Astrocyte (in vitro differentiated cells and primary cell): ENCODE results near the gene C16orf95. TPM values are rescaled to one million over a fixed set of nuclear protein-coding genes. Genes with fewer than 3 reads are reported as not detected.

ENCODE experiments used
- DNase-seq: peaks from one replicate; pipeline ENCODE4 v3.0.0-alpha.2; 2010; ENCODE audit warnings: low read depth
- FAIRE-seq: peaks from 2 replicates; lab custom pipeline; 2011; peaks lifted over from hg19 to GRCh38; lab: Jason Lieb, UNC
- H2AFZ ChIP-seq: 2 replicates; pipeline ENCODE4 v1.6.0; 2012; ENCODE audit warnings: low read depth, low read length, inconsistent platforms
- H3K27ac ChIP-seq: 2 replicates; pipeline ENCODE4 v1.5.1; 2011; ENCODE audit warnings: low read depth, low read length, inconsistent platforms
- H3K27me3 ChIP-seq: 2 replicates; pipeline ENCODE4 v1.6.0; 2011; ENCODE audit warnings: low read length, inconsistent platforms; ENCODE audit not compliant: insufficient read depth
- H3K36me3 ChIP-seq: 2 replicates; pipeline ENCODE4 v1.5.1; 2011; ENCODE audit warnings: low read length, inconsistent platforms; ENCODE audit not compliant: insufficient read depth
- H3K4me1 ChIP-seq: 2 replicates; pipeline ENCODE4 v1.5.1; 2011; ENCODE audit warnings: low read length, inconsistent platforms; ENCODE audit not compliant: insufficient read depth
- H3K4me2 ChIP-seq: 2 replicates; pipeline ENCODE4 v1.6.0; 2012; ENCODE audit warnings: low read length, inconsistent platforms
- H3K4me3 ChIP-seq: 2 replicates; pipeline ENCODE4 v1.5.1; 2011; ENCODE audit warnings: low read depth, mild to moderate bottlenecking, low read length, inconsistent platforms; ENCODE audit not compliant: insufficient read depth
- H3K79me2 ChIP-seq: 2 replicates; pipeline ENCODE4 v1.6.0; 2012; ENCODE audit warnings: mild to moderate bottlenecking, low read length, inconsistent platforms; ENCODE audit not compliant: insufficient read depth
- H3K9ac ChIP-seq: 2 replicates; pipeline ENCODE4 v1.6.0; 2012; ENCODE audit warnings: mild to moderate bottlenecking, low read length, inconsistent platforms
- H3K9me3 ChIP-seq: 2 replicates; pipeline ENCODE4 v1.5.1; 2012; ENCODE audit warnings: low read depth, mild to moderate bottlenecking, low read length, inconsistent platforms; ENCODE audit not compliant: insufficient read depth
- H4K20me1 ChIP-seq: 2 replicates; pipeline ENCODE4 v1.6.0; 2012; ENCODE audit warnings: low read length, inconsistent platforms; ENCODE audit not compliant: insufficient read depth
- H3K27ac Mint-ChIP-seq: one replicate; pipeline ENCODE4 v1.8.0; 2021; ENCODE audit warnings: mild to moderate bottlenecking, mixed read lengths; ENCODE audit not compliant: unreplicated experiment
- H3K27me3 Mint-ChIP-seq: one replicate; pipeline ENCODE4 v1.8.0; 2021; ENCODE audit warnings: low read depth, mixed read lengths; ENCODE audit not compliant: unreplicated experiment
- H3K36me3 Mint-ChIP-seq: one replicate; pipeline ENCODE4 v1.8.0; 2021; ENCODE audit warnings: low read depth, mixed read lengths; ENCODE audit not compliant: unreplicated experiment
- H3K4me1 Mint-ChIP-seq: one replicate; pipeline ENCODE4 v1.8.0; 2021; ENCODE audit warnings: low read depth, mixed read lengths; ENCODE audit not compliant: unreplicated experiment
- H3K4me3 Mint-ChIP-seq: one replicate; pipeline ENCODE4 v1.8.0; 2021; ENCODE audit warnings: mild to moderate bottlenecking, moderate library complexity, mixed read lengths; ENCODE audit not compliant: unreplicated experiment
- H3K9me3 Mint-ChIP-seq: one replicate; pipeline ENCODE4 v1.8.0; 2021; ENCODE audit warnings: mild to moderate bottlenecking, mixed read lengths; ENCODE audit not compliant: unreplicated experiment
- CTCF ChIP-seq: IDR thresholded peaks from 2 replicates; pipeline ENCODE4 v1.5.1; 2011; ENCODE audit warnings: low read depth, mild to moderate bottlenecking, inconsistent platforms, low read length, moderate library complexity; ENCODE audit not compliant: insufficient read depth
- EZH2 ChIP-seq: IDR thresholded peaks from 2 replicates; pipeline ENCODE4 v1.6.1; 2012; ENCODE audit warnings: mild to moderate bottlenecking, low read length, inconsistent platforms; ENCODE audit not compliant: insufficient read depth
- total RNA-seq: library from RNA; stranded (reverse); gene quantifications from 2 replicates; pipeline ENCODE4 v1.2.1, GENCODE V29; 2021

C16orf95 gene
- total RNA-seq, 1 donor from 2014 or later, result 3.3 TPM

- Mint-ChIP-seq H3K27me3 (no peaks in the 10 kb centered on the region), H3K36me3 (peaks cover 2% of the 10 kb centered on the region), H3K9me3 (no peaks in the 10 kb centered on the region), H3K4me1 (peaks cover 3% of the 10 kb centered on the region), H3K4me3 (peak overlapping the region; percentile 93), H3K27ac (peak overlapping the region; percentile 88)
- Histone ChIP-seq H2AFZ (peak overlapping the region; percentile 93), H3K9me3 (no peaks in the 10 kb centered on the region), H4K20me1 (no peaks in the 10 kb centered on the region), H3K4me1 (peaks cover 7% of the 10 kb centered on the region), H3K27me3 (no peaks in the 10 kb centered on the region), H3K4me2 (peak overlapping the region; percentile 90), H3K4me3 (peak overlapping the region; percentile 87), H3K36me3 (no peaks in the 10 kb centered on the region), H3K9ac (peak overlapping the region; percentile 98), H3K79me2 (peaks cover 20% of the 10 kb centered on the region), H3K27ac (peak overlapping the region; percentile 94)
- peak; percentile 51 for DNase-seq
- FAIRE-seq, result no peak
- TF ChIP-seq EZH2, result no peak
- TF ChIP-seq CTCF, result no peak
These were observed 805 bp upstream of the C16orf95 start for GRCh38 chr16:87317750-87318644.

GRCh38 chr16:87316450-87316922, 706 bp downstream of the C16orf95 start:
- DNase-seq (no peak), FAIRE-seq (no peak)
- Histone ChIP-seq H4K20me1 (no peaks in the 10 kb centered on the region), H3K27ac (peak overlapping the region; percentile 94), H3K4me2 (peak overlapping the region; percentile 90), H3K36me3 (no peaks in the 10 kb centered on the region), H3K4me3 (peak overlapping the region; percentile 87), H3K79me2 (peaks cover 20% of the 10 kb centered on the region), H3K27me3 (no peaks in the 10 kb centered on the region), H2AFZ (peak overlapping the region; percentile 93), H3K9me3 (no peaks in the 10 kb centered on the region), H3K4me1 (peaks cover 7% of the 10 kb centered on the region), H3K9ac (peak overlapping the region; percentile 98)
- H3K27ac Mint-ChIP-seq, result no peak overlapping the region
- H3K36me3 Mint-ChIP-seq, result peaks cover 2% of the 10 kb centered on the region
- H3K4me1 Mint-ChIP-seq, result peaks cover 3% of the 10 kb centered on the region
- no peaks in the 10 kb centered on the region for H3K9me3 Mint-ChIP-seq
- H3K27me3 Mint-ChIP-seq, result no peaks in the 10 kb centered on the region
- H3K4me3 Mint-ChIP-seq, result peak overlapping the region; percentile 93
- TF ChIP-seq EZH2 (no peak), CTCF (no peak)

- FAIRE-seq, result no peak
- no peaks in the 10 kb centered on the region for H4K20me1 ChIP-seq
- no peak overlapping the region for H3K9ac ChIP-seq
- H3K4me3 ChIP-seq, result no peak overlapping the region
- no peak overlapping the region for H3K27ac Mint-ChIP-seq
- DNase-seq, result no peak
- H3K4me2 ChIP-seq, result no peak overlapping the region
- no peaks in the 10 kb centered on the region for H3K36me3 ChIP-seq
- H3K9me3 Mint-ChIP-seq, result no peaks in the 10 kb centered on the region
- TF ChIP-seq CTCF (no peak), EZH2 (no peak)
- H3K27me3 ChIP-seq, result no peaks in the 10 kb centered on the region
- no peaks in the 10 kb centered on the region for H3K9me3 ChIP-seq
- no peak overlapping the region for H3K27ac ChIP-seq
- no peak overlapping the region for H3K4me3 Mint-ChIP-seq
- peaks cover 2% of the 10 kb centered on the region for H3K36me3 Mint-ChIP-seq
- no peaks in the 10 kb centered on the region for H3K27me3 Mint-ChIP-seq
- peaks cover 20% of the 10 kb centered on the region for H3K79me2 ChIP-seq
- H2AFZ ChIP-seq, result no peak overlapping the region
- peaks cover 3% of the 10 kb centered on the region for H3K4me1 Mint-ChIP-seq
- H3K4me1 ChIP-seq, result peaks cover 7% of the 10 kb centered on the region
These were observed 2.2 kb downstream of the C16orf95 start for GRCh38 chr16:87314990-87315420.
